Gastrocnemius medialis (tissue), 4 donors: ENCODE data around the gene DNM3.

Experiments used
- POLR2A ChIP-seq, 2 donors: fragments of 450-650 bp; IDR thresholded peaks; one replicate each; pipeline ENCODE4 v1.6.1; 2017; ENCODE audit warnings: antibody characterized with exemption in 2 of 2, mild to moderate bottlenecking in 2 of 2, moderate library complexity in 2 of 2
- TF ChIP-seq, protein P1 (sequence below), 5 experiments: fragments of 450-650 bp in 3 of 5; fragments of 200-600 bp in 2 of 5; sonication (generic) in 2 of 5; IDR thresholded peaks in 4 of 5; conservative IDR thresholded peaks in 1 of 5; 1 replicate in 4 of 5; 2 replicates in 1 of 5; pipeline ENCODE4 v1.5.1; 2016 to 2019; ENCODE audit warnings: antibody characterized with exemption in 5 of 5, mild to moderate bottlenecking in 3 of 5, moderate library complexity in 3 of 5

DNA sequence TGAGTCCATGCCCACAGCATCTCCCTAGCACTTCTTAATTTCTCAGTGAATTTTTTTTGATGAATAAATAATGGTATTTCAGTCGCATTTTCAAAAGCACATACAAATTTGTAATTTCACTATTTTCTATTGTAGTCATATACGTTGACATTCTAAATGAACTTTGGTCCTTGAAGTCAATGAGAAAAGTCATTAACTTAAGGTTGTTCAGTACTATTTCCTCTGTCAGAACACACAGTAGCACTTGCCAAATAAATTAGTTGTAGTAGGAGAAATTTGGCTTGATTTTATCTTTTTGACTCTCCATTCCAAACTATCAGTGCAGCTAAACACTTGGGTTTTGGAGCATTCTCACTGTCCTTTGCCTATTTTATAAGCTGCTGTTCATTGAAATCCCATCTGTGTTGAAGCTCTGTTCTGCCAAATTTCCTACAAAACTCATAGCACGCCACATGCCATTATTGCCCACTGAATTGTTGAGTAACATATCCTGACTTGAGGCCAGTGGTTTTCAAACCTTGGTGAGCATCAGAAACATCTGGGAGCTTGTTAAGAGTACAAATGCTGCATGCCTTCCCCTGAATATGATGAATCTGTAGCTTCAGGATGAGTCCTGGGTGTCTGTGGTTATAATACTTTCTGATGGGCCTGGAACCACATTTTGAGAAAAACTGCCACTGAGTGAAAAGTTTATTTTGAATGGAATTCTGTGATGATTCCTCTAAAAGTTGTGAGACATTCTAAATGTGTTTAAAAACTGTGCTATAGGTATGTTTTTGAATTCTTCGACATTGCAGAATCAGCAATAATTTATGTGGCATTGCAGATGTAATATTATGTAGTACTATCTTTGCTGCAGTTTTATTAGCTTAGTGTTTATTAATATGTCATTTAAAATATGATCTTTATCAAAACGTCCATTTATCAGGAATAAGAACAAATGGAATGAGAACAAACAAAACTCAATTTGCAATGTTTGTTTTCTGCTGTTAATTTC, 78.9 kb downstream of the DNM3 start:
- TF ChIP-seq, protein P1, sequence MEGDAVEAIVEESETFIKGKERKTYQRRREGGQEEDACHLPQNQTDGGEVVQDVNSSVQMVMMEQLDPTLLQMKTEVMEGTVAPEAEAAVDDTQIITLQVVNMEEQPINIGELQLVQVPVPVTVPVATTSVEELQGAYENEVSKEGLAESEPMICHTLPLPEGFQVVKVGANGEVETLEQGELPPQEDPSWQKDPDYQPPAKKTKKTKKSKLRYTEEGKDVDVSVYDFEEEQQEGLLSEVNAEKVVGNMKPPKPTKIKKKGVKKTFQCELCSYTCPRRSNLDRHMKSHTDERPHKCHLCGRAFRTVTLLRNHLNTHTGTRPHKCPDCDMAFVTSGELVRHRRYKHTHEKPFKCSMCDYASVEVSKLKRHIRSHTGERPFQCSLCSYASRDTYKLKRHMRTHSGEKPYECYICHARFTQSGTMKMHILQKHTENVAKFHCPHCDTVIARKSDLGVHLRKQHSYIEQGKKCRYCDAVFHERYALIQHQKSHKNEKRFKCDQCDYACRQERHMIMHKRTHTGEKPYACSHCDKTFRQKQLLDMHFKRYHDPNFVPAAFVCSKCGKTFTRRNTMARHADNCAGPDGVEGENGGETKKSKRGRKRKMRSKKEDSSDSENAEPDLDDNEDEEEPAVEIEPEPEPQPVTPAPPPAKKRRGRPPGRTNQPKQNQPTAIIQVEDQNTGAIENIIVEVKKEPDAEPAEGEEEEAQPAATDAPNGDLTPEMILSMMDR (IDR thresholded peaks at IDR 0.05 in 4 of 5, conservative IDR thresholded peaks at IDR 0.05 in 1 of 5): no peak
- TF ChIP-seq POLR2A (IDR thresholded peaks at IDR 0.05): no peak
